HepG2 (cell line): ENCODE data around the gene VSIG10L. TPM values are rescaled to one million over a fixed set of nuclear protein-coding genes. Genes with fewer than 3 reads are reported as not detected.

Source experiments
- HNRNPLL ChIP-seq: fragments of 200-400 bp; formaldehyde crosslinking; IDR thresholded peaks from 2 replicates; pipeline ENCODE4 v1.6.1; 2017; ENCODE audit warnings: mild to moderate bottlenecking, low read depth, low read length; ENCODE audit not compliant: poor library complexity, severe bottlenecking
- MAZ ChIP-seq, 2 experiments: sonication (generic) in 1 of 2; formaldehyde crosslinking in 1 of 2; IDR thresholded peaks; 2 replicates each; pipeline versions ENCODE4 v1.5.0 to v1.6.1; 2012 to 2020; ENCODE audit warnings: low read depth in 2 of 2, mild to moderate bottlenecking in 2 of 2, borderline replicate concordance in 1 of 2, improper control_type of control experiment in 1 of 2, low read length in 1 of 2, missing genetic modification reagents in 1 of 2, moderate library complexity in 1 of 2
- PCBP1 ChIP-seq: fragments of 200-400 bp; formaldehyde crosslinking; IDR thresholded peaks from 2 replicates; pipeline ENCODE4 v1.6.1; 2017; ENCODE audit warnings: mild to moderate bottlenecking, low read depth, low read length, borderline replicate concordance
- REXO4 ChIP-seq: sonication (generic); formaldehyde crosslinking; IDR thresholded peaks from 2 replicates; pipeline ENCODE4 v1.8.0; 2022; ENCODE audit warnings: missing genetic modification reagents, mild to moderate bottlenecking, borderline replicate concordance
- ZBTB8A ChIP-seq: sonication (generic); formaldehyde crosslinking; IDR thresholded peaks from 2 replicates; pipeline ENCODE4 v1.4.0; 2020; ENCODE audit warnings: mild to moderate bottlenecking, low read depth, missing genetic modification reagents, borderline replicate concordance
- ZNF33A ChIP-seq: sonication (generic); formaldehyde crosslinking; IDR thresholded peaks from 2 replicates; pipeline ENCODE4 v1.5.1; 2020; ENCODE audit warnings: missing genetic modification reagents, mild to moderate bottlenecking, moderate library complexity, borderline replicate concordance
- ZNF33B ChIP-seq: sonication (generic); formaldehyde crosslinking; IDR thresholded peaks from 2 replicates; pipeline ENCODE4 v1.5.1; 2020; ENCODE audit warnings: mild to moderate bottlenecking, missing genetic modification reagents
- ZNF543 ChIP-seq: sonication (generic); formaldehyde crosslinking; IDR thresholded peaks from 2 replicates; pipeline ENCODE4 v1.4.0; 2020; ENCODE audit warnings: mild to moderate bottlenecking, missing genetic modification reagents
- ZNF768 ChIP-seq: sonication (generic); formaldehyde crosslinking; IDR thresholded peaks from 2 replicates; pipeline ENCODE4 v1.4.0; 2020; ENCODE audit warnings: missing genetic modification reagents
- polyA plus RNA-seq, 8 experiments: library from polyadenylated mRNA; depleted of rRNA in 3 of 8; stranded (reverse) in 7 of 8; unstranded in 1 of 8; fragments of >200 nt; fragmentation: Illumina TruSeq in 4 of 8; extraction: Trizol in 4 of 8; gene quantifications; 2 replicates each; pipeline versions ENCODE4 v1.2.1 to v1.2.3, GENCODE V29; 2011 to 2016; ENCODE audit warnings: low read depth in 4 of 8, missing spikeins in 1 of 8, mixed read lengths in 1 of 8; ENCODE audit not compliant: insufficient read depth in 1 of 8
- total RNA-seq, 5 experiments: library from RNA; depleted of rRNA; stranded (reverse); fragments of >200 nt; fragmentation: Illumina TruSeq; extraction: Trizol; gene quantifications; 2 replicates each; pipeline ENCODE4 v1.2.3, GENCODE V29; 2016; ENCODE audit warnings: low read depth in 1 of 5
- TF ChIP-seq, protein P1 (sequence below): sonication (generic); formaldehyde crosslinking; IDR thresholded peaks from 2 replicates; pipeline ENCODE4 v1.8.1; 2022; ENCODE audit warnings: mild to moderate bottlenecking, missing genetic modification reagents
- TF ChIP-seq, protein P2 (sequence below): sonication (generic); IDR thresholded peaks from 2 replicates; pipeline ENCODE4 v1.6.1; 2016; ENCODE audit warnings: low read depth, borderline replicate concordance
- TF ChIP-seq, protein P3 (sequence below): sonication (generic); formaldehyde crosslinking; conservative IDR thresholded peaks from 2 replicates; pipeline ENCODE4 v1.4.0; 2020; ENCODE audit warnings: missing genetic modification reagents
- TF ChIP-seq, protein P4 (sequence below): sonication (generic); formaldehyde crosslinking; IDR thresholded peaks from 2 replicates; pipeline ENCODE4 v1.5.1; 2020; ENCODE audit warnings: mild to moderate bottlenecking, missing genetic modification reagents, moderate library complexity
- TF ChIP-seq, protein P5 (sequence below): sonication (generic); formaldehyde crosslinking; IDR thresholded peaks from 2 replicates; pipeline ENCODE4 v1.4.0; 2020; ENCODE audit warnings: missing genetic modification reagents, borderline replicate concordance
- TF ChIP-seq, protein P6 (sequence below): IDR thresholded peaks from 2 replicates; pipeline ENCODE4 v1.6.1; 2016; ENCODE audit warnings: missing genetic modification reagents, missing compliant biosample characterization
- TF ChIP-seq, protein P7 (sequence below): IDR thresholded peaks from 2 replicates; pipeline ENCODE4 v1.6.1; 2016
- TF ChIP-seq, protein P8 (sequence below): sonication (generic); formaldehyde crosslinking; IDR thresholded peaks from 2 replicates; pipeline ENCODE4 v1.4.0; 2020; ENCODE audit warnings: missing genetic modification reagents

VSIG10L gene
- total and polyA plus RNA-seq, 2 of the 13 experiments (the other 11 are each of a cell fraction or from before 2014, with no cell fraction given), result 2.7 to 8.5 TPM

DNA sequence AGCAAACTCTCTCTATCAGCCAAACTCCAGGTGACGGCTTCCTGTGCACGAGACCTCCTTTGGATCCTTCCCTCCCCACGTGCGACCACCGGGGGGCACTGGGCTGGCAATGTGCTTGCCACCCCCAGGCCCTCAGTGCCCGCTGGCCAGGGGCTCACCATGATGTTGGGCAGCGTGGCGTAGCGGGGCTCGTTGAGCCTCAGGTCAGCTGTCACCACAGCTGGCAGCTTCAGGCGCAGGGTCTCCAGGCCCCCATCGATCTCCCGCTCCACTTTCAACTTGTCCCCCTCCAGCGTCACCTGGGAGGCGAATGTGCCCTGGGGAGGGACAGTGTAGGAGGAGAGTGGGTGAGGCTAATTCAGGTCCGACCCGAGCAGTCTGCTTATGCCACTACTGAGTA, 4.8 kb upstream of the VSIG10L start (continued):
- TF ChIP-seq, protein P1, sequence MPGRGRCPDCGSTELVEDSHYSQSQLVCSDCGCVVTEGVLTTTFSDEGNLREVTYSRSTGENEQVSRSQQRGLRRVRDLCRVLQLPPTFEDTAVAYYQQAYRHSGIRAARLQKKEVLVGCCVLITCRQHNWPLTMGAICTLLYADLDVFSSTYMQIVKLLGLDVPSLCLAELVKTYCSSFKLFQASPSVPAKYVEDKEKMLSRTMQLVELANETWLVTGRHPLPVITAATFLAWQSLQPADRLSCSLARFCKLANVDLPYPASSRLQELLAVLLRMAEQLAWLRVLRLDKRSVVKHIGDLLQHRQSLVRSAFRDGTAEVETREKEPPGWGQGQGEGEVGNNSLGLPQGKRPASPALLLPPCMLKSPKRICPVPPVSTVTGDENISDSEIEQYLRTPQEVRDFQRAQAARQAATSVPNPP (CRISPR knock-in tag), result no peak
- TF ChIP-seq, protein P2, sequence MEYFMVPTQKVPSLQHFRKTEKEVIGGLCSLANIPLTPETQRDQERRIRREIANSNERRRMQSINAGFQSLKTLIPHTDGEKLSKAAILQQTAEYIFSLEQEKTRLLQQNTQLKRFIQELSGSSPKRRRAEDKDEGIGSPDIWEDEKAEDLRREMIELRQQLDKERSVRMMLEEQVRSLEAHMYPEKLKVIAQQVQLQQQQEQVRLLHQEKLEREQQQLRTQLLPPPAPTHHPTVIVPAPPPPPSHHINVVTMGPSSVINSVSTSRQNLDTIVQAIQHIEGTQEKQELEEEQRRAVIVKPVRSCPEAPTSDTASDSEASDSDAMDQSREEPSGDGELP, result no peak
- TF ChIP-seq ZNF33B (CRISPR knock-in tag) (no peak), ZBTB8A (no peak), HNRNPLL (no peak), PCBP1 (no peak), MAZ (IDR thresholded peaks at IDR 0.05; ENCODE audit: borderline replicate concordance, low read depth, low read length) (no peak), MAZ (CRISPR knock-in tag; IDR thresholded peaks at IDR 0.05; ENCODE audit: low read depth) (no peak), REXO4 (CRISPR knock-in tag) (no peak), ZNF768 (CRISPR knock-in tag) (peak; percentile 44; the same call in 1 of the 2 replicates), ZNF33A (CRISPR knock-in tag) (no peak), ZNF543 (CRISPR knock-in tag) (no peak)
- TF ChIP-seq, protein P3, sequence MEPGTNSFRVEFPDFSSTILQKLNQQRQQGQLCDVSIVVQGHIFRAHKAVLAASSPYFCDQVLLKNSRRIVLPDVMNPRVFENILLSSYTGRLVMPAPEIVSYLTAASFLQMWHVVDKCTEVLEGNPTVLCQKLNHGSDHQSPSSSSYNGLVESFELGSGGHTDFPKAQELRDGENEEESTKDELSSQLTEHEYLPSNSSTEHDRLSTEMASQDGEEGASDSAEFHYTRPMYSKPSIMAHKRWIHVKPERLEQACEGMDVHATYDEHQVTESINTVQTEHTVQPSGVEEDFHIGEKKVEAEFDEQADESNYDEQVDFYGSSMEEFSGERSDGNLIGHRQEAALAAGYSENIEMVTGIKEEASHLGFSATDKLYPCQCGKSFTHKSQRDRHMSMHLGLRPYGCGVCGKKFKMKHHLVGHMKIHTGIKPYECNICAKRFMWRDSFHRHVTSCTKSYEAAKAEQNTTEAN, result no peak
- TF ChIP-seq, protein P4, sequence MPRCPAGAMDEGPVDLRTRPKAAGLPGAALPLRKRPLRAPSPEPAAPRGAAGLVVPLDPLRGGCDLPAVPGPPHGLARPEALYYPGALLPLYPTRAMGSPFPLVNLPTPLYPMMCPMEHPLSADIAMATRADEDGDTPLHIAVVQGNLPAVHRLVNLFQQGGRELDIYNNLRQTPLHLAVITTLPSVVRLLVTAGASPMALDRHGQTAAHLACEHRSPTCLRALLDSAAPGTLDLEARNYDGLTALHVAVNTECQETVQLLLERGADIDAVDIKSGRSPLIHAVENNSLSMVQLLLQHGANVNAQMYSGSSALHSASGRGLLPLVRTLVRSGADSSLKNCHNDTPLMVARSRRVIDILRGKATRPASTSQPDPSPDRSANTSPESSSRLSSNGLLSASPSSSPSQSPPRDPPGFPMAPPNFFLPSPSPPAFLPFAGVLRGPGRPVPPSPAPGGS (CRISPR knock-in tag), result no peak
- TF ChIP-seq, protein P5, sequence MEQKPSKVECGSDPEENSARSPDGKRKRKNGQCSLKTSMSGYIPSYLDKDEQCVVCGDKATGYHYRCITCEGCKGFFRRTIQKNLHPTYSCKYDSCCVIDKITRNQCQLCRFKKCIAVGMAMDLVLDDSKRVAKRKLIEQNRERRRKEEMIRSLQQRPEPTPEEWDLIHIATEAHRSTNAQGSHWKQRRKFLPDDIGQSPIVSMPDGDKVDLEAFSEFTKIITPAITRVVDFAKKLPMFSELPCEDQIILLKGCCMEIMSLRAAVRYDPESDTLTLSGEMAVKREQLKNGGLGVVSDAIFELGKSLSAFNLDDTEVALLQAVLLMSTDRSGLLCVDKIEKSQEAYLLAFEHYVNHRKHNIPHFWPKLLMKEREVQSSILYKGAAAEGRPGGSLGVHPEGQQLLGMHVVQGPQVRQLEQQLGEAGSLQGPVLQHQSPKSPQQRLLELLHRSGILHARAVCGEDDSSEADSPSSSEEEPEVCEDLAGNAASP, result no peak
- TF ChIP-seq, protein P6, sequence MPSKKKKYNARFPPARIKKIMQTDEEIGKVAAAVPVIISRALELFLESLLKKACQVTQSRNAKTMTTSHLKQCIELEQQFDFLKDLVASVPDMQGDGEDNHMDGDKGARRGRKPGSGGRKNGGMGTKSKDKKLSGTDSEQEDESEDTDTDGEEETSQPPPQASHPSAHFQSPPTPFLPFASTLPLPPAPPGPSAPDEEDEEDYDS (CRISPR knock-in tag), result no peak
- TF ChIP-seq, protein P7, sequence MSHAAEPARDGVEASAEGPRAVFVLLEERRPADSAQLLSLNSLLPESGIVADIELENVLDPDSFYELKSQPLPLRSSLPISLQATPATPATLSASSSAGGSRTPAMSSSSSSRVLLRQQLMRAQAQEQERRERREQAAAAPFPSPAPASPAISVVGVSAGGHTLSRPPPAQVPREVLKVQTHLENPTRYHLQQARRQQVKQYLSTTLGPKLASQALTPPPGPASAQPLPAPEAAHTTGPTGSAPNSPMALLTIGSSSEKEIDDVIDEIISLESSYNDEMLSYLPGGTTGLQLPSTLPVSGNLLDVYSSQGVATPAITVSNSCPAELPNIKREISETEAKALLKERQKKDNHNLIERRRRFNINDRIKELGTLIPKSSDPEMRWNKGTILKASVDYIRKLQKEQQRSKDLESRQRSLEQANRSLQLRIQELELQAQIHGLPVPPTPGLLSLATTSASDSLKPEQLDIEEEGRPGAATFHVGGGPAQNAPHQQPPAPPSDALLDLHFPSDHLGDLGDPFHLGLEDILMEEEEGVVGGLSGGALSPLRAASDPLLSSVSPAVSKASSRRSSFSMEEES (CRISPR knock-in tag), result no peak
- TF ChIP-seq, protein P8, sequence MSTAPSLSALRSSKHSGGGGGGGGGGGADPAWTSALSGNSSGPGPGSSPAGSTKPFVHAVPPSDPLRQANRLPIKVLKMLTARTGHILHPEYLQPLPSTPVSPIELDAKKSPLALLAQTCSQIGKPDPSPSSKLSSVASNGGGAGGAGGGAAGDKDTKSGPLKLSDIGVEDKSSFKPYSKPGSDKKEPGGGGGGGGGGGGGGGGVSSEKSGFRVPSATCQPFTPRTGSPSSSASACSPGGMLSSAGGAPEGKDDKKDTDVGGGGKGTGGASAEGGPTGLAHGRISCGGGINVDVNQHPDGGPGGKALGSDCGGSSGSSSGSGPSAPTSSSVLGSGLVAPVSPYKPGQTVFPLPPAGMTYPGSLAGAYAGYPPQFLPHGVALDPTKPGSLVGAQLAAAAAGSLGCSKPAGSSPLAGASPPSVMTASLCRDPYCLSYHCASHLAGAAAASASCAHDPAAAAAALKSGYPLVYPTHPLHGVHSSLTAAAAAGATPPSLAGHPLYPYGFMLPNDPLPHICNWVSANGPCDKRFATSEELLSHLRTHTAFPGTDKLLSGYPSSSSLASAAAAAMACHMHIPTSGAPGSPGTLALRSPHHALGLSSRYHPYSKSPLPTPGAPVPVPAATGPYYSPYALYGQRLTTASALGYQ (CRISPR knock-in tag), result no peak
